ENCODE results near the gene ACYP2. TPM values are rescaled to one million over a fixed set of nuclear protein-coding genes. Genes with fewer than 3 reads are reported as not detected.

The ACYP2 gene
- total and polyA plus RNA-seq, 12 donors: 36.9 to 101 (median 53.1) TPM

DNA sequence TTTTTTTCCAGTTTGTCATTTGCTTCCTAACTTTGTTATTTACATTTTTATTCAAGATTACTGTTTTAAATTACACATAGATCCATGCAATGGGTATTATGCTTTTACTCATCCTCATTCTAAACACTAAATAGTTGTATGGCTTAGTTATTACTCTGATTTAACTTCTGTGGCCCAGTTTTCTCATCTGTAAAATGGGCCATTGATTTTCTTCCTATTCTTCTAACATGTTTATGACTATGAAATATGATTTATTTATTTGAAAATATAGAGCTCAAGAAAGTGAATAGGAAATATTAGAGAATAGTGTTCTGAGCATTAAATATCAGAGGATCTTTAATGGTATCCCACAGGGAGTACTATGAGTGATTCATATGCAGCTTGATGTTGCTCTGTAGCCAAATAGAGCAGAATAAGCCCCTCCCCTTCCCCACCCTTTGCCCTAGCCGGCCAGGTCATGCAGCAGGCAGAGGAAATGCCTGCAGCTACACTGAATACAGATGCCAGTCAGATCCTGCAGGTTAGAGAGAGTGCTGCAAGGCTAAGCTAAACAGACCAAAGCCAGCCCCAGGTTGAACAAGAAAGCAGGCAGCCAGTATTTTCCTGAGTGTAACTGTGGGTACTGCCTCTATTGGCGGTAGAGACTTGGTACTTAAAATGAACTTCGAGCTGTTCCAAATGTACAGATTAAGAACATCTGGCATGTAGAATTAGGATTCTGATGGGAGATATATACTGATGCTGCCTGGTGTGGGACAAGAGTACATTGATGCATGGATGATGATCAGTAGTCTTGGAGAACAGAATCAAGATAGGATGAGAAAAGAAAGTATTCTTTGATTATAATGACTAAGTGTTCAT, 11.7 kb upstream of the ACYP2 start:
- Histone ChIP-seq H3K9me3 (replicated peaks in 1 of 3) (no peaks in the 10 kb centered on the region), H3K27me3 (no peaks in the 10 kb centered on the region), H3K36me3 (replicated peaks in 1 of 2) (no peaks in the 10 kb centered on the region), H3K4me3 (no peak overlapping the region), H3K27ac (no peak overlapping the region), H3K4me1 (replicated peaks in 1 of 2) (peaks cover 0 to 27% of the 10 kb centered on the region in 2 donors)
- 29 to 37% (median 32%) methylated on average over 3 of the region's 3 CpGs for WGBS, 4 donors
- DNase-seq: peak in 6 of 7 donors; percentile 55 to 82 (median 68)
- intact Hi-C loops (cut with DNase I): loop anchor here in 1 of 2 donors (10.0 kb wide), 2 partner anchors 601 to 731 kb away; no protein-coding TSS in a partner anchor
- peak in 1 of 2 donors; percentile 17 for TF ChIP-seq POLR2A (IDR thresholded peaks at IDR 0.05)
- TF ChIP-seq, protein P1, sequence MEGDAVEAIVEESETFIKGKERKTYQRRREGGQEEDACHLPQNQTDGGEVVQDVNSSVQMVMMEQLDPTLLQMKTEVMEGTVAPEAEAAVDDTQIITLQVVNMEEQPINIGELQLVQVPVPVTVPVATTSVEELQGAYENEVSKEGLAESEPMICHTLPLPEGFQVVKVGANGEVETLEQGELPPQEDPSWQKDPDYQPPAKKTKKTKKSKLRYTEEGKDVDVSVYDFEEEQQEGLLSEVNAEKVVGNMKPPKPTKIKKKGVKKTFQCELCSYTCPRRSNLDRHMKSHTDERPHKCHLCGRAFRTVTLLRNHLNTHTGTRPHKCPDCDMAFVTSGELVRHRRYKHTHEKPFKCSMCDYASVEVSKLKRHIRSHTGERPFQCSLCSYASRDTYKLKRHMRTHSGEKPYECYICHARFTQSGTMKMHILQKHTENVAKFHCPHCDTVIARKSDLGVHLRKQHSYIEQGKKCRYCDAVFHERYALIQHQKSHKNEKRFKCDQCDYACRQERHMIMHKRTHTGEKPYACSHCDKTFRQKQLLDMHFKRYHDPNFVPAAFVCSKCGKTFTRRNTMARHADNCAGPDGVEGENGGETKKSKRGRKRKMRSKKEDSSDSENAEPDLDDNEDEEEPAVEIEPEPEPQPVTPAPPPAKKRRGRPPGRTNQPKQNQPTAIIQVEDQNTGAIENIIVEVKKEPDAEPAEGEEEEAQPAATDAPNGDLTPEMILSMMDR (IDR thresholded peaks at IDR 0.05): peak in 3 of 6 experiments; percentile 9 to 32 (median 24)

DNA sequence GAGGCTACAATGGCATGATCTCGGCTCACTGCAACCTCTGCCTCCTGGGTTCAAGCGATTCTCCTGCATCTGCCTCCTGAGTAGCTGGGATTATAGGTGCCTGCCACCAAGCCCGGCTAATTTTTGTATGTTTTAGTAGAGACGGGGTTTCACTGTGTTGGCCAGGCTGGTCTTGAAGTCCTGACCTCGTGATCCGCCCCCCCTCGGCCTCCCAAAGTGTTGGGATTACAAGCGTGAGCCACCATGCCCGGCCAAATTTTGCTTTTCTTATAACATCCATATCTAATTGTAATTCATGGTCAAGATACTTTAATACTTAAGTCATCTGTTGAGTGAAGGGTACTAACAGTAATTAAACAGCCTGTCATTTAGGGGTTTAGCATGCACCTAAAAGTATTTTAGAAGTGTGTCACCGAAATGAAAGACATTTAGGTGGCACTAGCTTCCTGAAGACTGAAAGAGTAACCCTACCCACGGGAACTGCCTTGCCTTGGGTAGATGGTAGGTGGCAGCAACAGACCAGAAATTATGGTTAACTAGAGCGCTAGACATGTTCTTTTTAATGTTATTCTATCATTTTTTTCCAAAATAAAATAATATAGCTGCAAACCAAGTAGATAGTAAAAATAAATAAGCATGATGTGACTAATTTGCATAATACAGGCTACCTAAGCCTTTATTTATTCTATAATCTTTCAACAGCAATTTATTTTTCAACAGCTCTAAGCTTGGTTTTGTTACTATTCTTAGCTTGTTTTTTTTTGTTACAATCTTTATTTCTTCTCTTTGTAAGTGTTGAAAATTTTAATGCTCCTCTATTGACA, 8.6 kb upstream of the ACYP2 start:
- peaks cover 0 to 27% of the 10 kb centered on the region in 2 donors for H3K4me1 ChIP-seq (replicated peaks in 1 of 2)
- H3K27ac ChIP-seq: no peak overlapping the region
- 43 to 54% (median 46%) methylated on average over 12 of the region's 12 CpGs for WGBS, 4 donors
- intact Hi-C loops (cut with DNase I): loop anchor here in 1 of 2 donors (10.0 kb wide), 2 partner anchors 598 to 728 kb away; no protein-coding TSS in a partner anchor
- DNase-seq: peak; percentile 46 to 79 (median 60)
- H3K4me3 ChIP-seq: no peak overlapping the region
- H3K9me3 ChIP-seq (replicated peaks in 1 of 3): no peaks in the 10 kb centered on the region
- H3K36me3 ChIP-seq (replicated peaks in 1 of 2): no peaks in the 10 kb centered on the region
- no peaks in the 10 kb centered on the region for H3K27me3 ChIP-seq
- TF ChIP-seq, protein P1 (IDR thresholded peaks at IDR 0.05): peak; percentile 59 to 84 (median 74)
- TF ChIP-seq POLR2A (IDR thresholded peaks at IDR 0.05): no peak

DNA sequence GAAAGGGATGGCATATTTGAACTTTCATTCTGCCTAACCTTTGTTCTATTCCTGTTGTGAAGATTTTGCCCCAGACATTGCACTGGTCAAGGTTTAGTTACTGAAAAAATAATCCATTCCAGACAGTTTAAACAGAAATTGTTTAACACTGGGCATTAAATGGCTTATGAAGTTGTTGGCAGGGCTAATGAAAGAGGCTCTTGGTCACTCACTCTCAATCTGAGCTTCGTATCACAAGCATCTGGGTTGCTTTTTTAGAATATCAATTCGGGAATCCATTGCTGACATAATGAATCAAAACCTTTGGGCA, 8.0 kb upstream of the ACYP2 start:
- no peaks in the 10 kb centered on the region for H3K36me3 ChIP-seq (replicated peaks in 1 of 2)
- H3K4me3 ChIP-seq: no peak overlapping the region
- intact Hi-C loops (cut with DNase I): loop anchor here in 1 of 2 donors (10.0 kb wide), 2 partner anchors 597 to 727 kb away; no protein-coding TSS in a partner anchor
- H3K4me1 ChIP-seq (replicated peaks in 1 of 2): peaks cover 0 to 27% of the 10 kb centered on the region in 2 donors
- H3K27ac ChIP-seq: peak overlapping the region in 1 of 5 donors; percentile 66
- TF ChIP-seq POLR2A (IDR thresholded peaks at IDR 0.05): no peak
- TF ChIP-seq, protein P1 (IDR thresholded peaks at IDR 0.05): no peak
- no peak for DNase-seq
- WGBS, 4 donors: 60 to 80% (median 72%) methylated on average over 2 of the region's 2 CpGs
- no peaks in the 10 kb centered on the region for H3K9me3 ChIP-seq (replicated peaks in 1 of 3)
- no peaks in the 10 kb centered on the region for H3K27me3 ChIP-seq
